A673 (cell line): Measurements from ENCODE around the gene MOXD1. TPM values are rescaled to one million over a fixed set of nuclear protein-coding genes. Genes with fewer than 3 reads are reported as not detected.

Experiments
- BruUV-seq: library from RNA; stranded (reverse); fragments of 400-500 nt; replicated peaks from 2 replicates; lab custom pipeline; 2021; lab: Mats Ljungman, UMichigan
- CTCF ChIA-PET: fragments of 300-600 bp; sonication (Branson Sonifier 250); formaldehyde crosslinking; loops from one replicate; lab custom pipeline; 2022; ENCODE audit warnings: antibody characterized with exemption; lab: Charles Lee
- POLR2A ChIA-PET: fragments of 300-600 bp; sonication (Branson Sonifier 250); formaldehyde crosslinking; loops from one replicate; lab custom pipeline; 2022; ENCODE audit warnings: antibody characterized with exemption; ENCODE audit not compliant: low non-redundant PET; lab: Charles Lee
- DNase-seq: peaks from one replicate; pipeline ENCODE4 v3.0.0-alpha.2; 2015; ENCODE audit warnings: low spot score
- H3K27ac ChIP-seq: fragments of 200-600 bp; sonication (generic); 2 replicates; pipeline ENCODE4 v1.5.1; 2016; ENCODE audit warnings: mixed run types, low read depth, mild to moderate bottlenecking, mixed read lengths, antibody characterized with exemption, low read length; ENCODE audit not compliant: poor library complexity, severe bottlenecking
- H3K27me3 ChIP-seq: fragments of 200-600 bp; sonication (generic); replicated peaks from 2 replicates; pipeline ENCODE4 v1.6.1; 2017; ENCODE audit warnings: mixed run types, low read depth, mild to moderate bottlenecking, mixed read lengths, antibody characterized with exemption, low read length; ENCODE audit not compliant: insufficient read depth, poor library complexity
- H3K36me3 ChIP-seq: fragments of 200-600 bp; sonication (generic); 2 replicates; pipeline ENCODE4 v1.6.1; 2016; ENCODE audit warnings: mixed run types, mild to moderate bottlenecking, mixed read lengths, antibody characterized with exemption, low read length; ENCODE audit not compliant: insufficient read depth, poor library complexity, severe bottlenecking
- H3K4me1 ChIP-seq: fragments of 200-600 bp; sonication (generic); 2 replicates; pipeline ENCODE4 v1.6.1; 2017; ENCODE audit warnings: mixed run types, mild to moderate bottlenecking, mixed read lengths, antibody characterized with exemption, low read length; ENCODE audit not compliant: insufficient read depth, poor library complexity, severe bottlenecking
- H3K4me3 ChIP-seq: fragments of 200-600 bp; sonication (generic); 2 replicates; pipeline ENCODE4 v1.5.1; 2016; ENCODE audit warnings: low read depth, mixed run types, mild to moderate bottlenecking, mixed read lengths, low read length; ENCODE audit not compliant: poor library complexity, severe bottlenecking
- H3K9me3 ChIP-seq: fragments of 200-600 bp; sonication (generic); 2 replicates; pipeline ENCODE4 v1.6.1; 2016; ENCODE audit warnings: mixed run types, low read depth, mild to moderate bottlenecking, mixed read lengths, antibody characterized with exemption, low read length; ENCODE audit not compliant: poor library complexity, severe bottlenecking
- CTCF ChIP-seq: fragments of 300-800, 200-600 bp; sonication (generic); conservative IDR thresholded peaks from 2 replicates; pipeline ENCODE4 v1.5.1; 2017; ENCODE audit warnings: low read depth, mild to moderate bottlenecking, antibody characterized with exemption, low read length, moderate library complexity, mixed read lengths
- EZH2 ChIP-seq: fragments of 200-600 bp; sonication (generic); IDR thresholded peaks from 2 replicates; pipeline ENCODE4 v1.6.1; 2017; ENCODE audit warnings: borderline replicate concordance, low read depth, mild to moderate bottlenecking, mixed read lengths, antibody characterized with exemption, low read length; ENCODE audit not compliant: poor library complexity, severe bottlenecking
- intact Hi-C: fragments of 100-400 bp; cut with micrococcal nuclease; formaldehyde crosslinking; loops from one replicate; pipeline ENCODE4 v1.10.0; 2022; ENCODE audit not compliant: unreplicated experiment
- total RNA-seq: library from RNA; stranded (reverse); gene quantifications from 2 replicates; pipeline ENCODE4 v1.2.3, GENCODE V29; 2021

The MOXD1 gene
- total RNA-seq, 1 experiment from 2014 or later = not detected

- BruUV-seq = no TSS peak
- intact Hi-C loops = no loop called here
- Histone ChIP-seq H3K27ac (no peak overlapping the region), H3K27me3 (peaks cover 57% of the 10 kb centered on the region), H3K9me3 (peaks cover 6% of the 10 kb centered on the region), H3K4me3 (no peak overlapping the region), H3K36me3 (no peaks in the 10 kb centered on the region), H3K4me1 (no peaks in the 10 kb centered on the region)
- DNase-seq = no peak
- CTCF ChIA-PET = no interaction called here
- POLR2A ChIA-PET = no interaction called here
- TF ChIP-seq CTCF (no peak), EZH2 (no peak)
Observed at GRCh38 chr6:132414761-132415160, 13.5 kb upstream of the MOXD1 start.

- ChIA-PET POLR2A (no interaction called here), CTCF (no interaction called here)
- TF ChIP-seq CTCF (no peak), EZH2 (no peak)
- intact Hi-C loops = no loop called here
- no TSS peak for BruUV-seq
- no peaks in the 10 kb centered on the region for H3K36me3 ChIP-seq
- no peak overlapping the region for H3K4me3 ChIP-seq
- DNase-seq = no peak
- H3K27ac ChIP-seq = no peak overlapping the region
- H3K27me3 ChIP-seq = peaks cover 62% of the 10 kb centered on the region
- H3K4me1 ChIP-seq = no peaks in the 10 kb centered on the region
- peaks cover 6% of the 10 kb centered on the region for H3K9me3 ChIP-seq
Observed at GRCh38 chr6:132414322-132414721, 13.0 kb upstream of the MOXD1 start.

- ChIA-PET POLR2A (no interaction called here), CTCF (no interaction called here)
- Histone ChIP-seq H3K36me3 (no peaks in the 10 kb centered on the region), H3K9me3 (peaks cover 6% of the 10 kb centered on the region), H3K27me3 (peaks cover 68% of the 10 kb centered on the region), H3K4me1 (no peaks in the 10 kb centered on the region), H3K27ac (no peak overlapping the region), H3K4me3 (no peak overlapping the region)
- no TSS peak for BruUV-seq
- intact Hi-C loops = no loop called here
- no peak for TF ChIP-seq EZH2
- no peak for TF ChIP-seq CTCF
- no peak for DNase-seq
Observed at GRCh38 chr6:132413499-132413802, 12.2 kb upstream of the MOXD1 start.
